Peyer's patch (tissue), 4 donors: ENCODE results near the gene ANKRD11.

Experiments used
- CTCF ChIP-seq, 6 experiments: fragments of 450-650 bp in 4 of 6; fragments of 200-600 bp in 2 of 6; sonication (generic) in 1 of 6; IDR thresholded peaks; one replicate each; pipeline ENCODE4 v1.5.1; 2017 to 2019; ENCODE audit warnings: antibody characterized with exemption in 6 of 6, mild to moderate bottlenecking in 3 of 6, moderate library complexity in 1 of 6
- POLR2A ChIP-seq, 2 donors: fragments of 450-650 bp; IDR thresholded peaks; one replicate each; pipeline ENCODE4 v1.5.1; 2017; ENCODE audit warnings: antibody characterized with exemption in 2 of 2, mild to moderate bottlenecking in 2 of 2, moderate library complexity in 2 of 2

DNA sequence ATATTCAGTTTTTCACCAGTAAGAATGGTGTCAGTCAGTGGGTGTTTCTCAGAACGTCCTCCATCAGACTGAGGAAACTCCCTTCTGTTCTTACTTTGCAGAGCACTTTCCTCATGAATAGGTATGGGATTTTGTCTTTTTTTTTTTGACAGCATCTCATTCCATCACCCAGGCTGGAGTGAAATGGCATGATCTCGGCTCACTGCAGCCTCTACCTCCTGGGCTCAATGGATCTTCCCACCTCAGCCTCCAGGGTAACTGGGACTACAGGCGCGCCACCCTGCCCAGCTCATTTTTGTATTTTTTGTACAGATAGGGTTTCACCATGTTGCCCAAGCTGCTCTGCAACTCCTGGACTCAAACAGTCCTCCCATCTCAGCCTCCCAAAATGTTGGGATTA is 142.6 kb downstream of the ANKRD11 start:
- TF ChIP-seq CTCF (IDR thresholded peaks at IDR 0.05) (no peak), POLR2A (IDR thresholded peaks at IDR 0.05) (no peak)
